GM21737 (cell line): Measurements from ENCODE around the gene TRAPPC10.
"Not testable (repeated sequence)": the region's sequence is repeated elsewhere in the genome, so short reads cannot be mapped to it uniquely, and the experiment has no call there.

ENCODE experiments used
- ATAC-seq: cut with Tn5 transposase; IDR thresholded peaks from one replicate; pipeline ENCODE4 v1.9.1; 2021; ENCODE audit warnings: mild to moderate bottlenecking, moderate library complexity; ENCODE audit not compliant: unreplicated experiment

Gene TRAPPC10

DNA sequence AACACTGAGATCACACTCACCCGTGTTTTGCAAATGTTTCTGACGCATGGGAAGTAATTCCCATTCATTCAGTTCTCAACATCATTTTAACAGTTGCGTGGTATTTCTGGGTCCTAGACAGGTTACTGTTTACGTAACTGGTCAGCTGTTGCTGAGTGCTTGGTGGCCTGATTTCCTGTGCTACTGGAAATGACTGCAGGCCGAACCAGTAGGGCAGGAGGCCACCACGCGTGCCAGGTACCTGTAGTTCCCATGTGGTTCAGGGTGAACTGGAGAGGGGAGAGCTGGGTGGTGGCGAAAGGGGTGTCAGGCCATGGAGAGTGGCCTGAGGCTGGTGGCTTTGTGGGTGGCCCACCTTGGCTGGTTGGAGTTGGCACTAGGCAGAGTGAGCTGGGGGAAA lies 122.6 kb downstream of the TRAPPC10 start:
- ATAC-seq = not testable (repeated sequence)

DNA sequence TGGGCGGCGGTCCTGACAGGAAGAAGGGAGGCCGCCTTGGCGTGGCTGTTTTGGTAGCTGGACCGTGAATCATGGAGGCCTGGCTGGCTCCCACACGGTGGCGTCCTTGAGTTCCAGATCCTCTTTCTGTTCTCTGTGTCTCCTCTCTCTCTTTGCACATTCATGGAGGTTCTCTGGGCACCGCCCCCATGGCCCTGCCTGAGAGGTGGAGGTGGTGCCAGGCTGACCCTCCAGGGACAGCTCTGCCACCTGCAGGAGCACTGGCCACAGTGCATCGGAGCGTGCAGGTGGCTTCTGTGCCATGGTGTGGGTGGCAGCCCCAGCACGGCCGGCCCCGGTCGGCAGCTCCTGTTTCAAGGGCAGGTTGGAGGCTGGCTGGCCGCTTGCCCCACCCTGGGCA lies 125.9 kb downstream of the TRAPPC10 start:
- ATAC-seq = not testable (repeated sequence)

DNA sequence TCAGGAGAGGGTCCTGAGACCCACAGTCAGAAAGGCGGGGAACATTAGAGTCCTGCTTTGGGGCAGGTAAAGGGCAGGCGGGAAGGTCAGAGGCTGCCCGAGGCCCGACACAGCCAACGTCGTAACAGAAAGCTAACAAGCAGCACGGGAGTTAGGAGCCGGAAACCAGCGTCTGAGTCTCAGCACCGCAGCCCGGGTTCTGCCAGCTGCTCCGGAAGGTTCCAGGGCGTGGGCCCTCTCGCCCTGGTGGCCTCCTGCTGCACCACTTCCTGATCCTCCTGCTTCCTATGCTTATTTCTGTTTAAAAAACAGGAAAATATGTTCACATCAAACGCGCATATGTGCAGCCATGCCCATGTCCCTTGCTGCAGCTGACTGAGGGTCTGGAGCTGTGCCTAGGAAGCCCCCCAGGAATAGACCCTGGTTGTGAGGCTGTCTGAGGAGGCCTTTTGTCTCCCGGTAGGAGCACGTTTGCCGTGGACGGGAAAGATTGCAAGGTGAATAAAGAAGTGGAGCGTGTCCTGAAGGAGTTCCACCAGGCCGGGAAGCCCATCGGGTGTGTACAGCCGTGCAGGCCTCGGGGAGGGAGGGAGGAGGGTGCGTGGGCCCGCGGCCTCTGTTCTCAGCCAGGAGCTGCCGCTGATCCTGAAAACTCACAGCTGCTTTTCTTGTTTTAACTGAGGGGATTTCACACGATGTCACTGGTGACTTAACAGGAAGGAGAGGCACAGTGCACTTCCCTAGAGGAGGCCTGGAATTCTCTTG lies 127.9 kb downstream of the TRAPPC10 start:
- ATAC-seq = not testable (repeated sequence)

DNA sequence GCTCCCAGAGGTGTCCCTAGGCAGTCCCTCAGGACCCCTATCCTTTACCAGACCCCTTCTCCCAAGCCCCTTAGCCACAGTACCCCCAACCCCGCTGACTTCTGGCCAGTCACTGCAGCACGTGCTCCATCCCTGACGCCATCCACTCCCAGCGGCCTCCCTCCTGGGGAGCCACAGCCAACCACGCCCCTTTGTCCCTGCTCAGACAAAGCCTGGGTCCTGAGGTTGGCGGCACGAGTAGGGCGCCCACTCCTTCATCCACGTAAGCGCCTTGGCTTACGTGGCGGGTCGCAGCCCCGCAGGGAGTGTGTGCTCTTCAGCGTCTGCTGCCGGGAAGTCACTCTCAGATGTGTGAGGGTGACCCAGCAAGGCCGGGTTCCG lies 128.4 kb downstream of the TRAPPC10 start:
- not testable (repeated sequence) for ATAC-seq

DNA sequence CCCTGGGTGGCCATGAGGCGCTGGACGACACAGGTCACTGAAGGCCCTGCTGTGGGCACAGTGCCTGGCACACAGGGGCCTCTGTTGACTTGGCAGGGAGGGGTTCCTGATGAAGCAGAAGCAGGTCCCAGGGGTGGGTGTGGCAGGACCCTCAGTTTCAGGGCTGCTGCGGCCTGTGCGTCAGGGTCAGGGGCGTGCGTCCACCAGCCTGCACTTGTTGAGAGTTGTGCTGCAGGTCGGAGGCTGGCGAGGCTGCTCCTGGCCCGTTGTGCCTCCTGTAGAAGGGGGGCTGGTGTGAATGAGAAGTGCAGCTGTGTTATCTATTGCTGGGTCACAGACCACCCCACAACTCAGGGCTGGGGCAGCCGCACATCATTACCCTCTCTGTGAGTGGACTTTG lies 130.4 kb downstream of the TRAPPC10 start:
- ATAC-seq = not testable (repeated sequence)

DNA sequence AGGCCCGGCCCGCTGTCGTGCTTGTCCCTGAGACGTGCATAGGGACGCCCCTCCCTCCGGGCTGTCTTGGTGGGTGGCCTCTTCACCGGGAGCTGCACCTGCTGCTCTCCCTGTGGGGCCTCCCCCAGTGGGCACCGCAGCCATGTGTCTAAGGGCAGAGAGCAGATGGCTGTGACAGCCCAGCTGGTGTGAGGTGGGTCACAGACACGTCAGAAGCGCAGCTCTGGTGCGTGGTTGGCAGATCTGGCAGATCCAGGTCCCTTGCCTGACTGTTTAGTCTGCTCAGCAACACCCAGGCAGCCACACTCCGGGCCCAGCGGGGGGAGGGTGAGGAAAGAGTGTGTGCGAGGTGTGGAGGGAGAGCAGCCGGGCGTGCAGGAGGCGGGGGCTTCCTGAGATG lies 131.3 kb downstream of the TRAPPC10 start:
- ATAC-seq = peak; percentile 38

DNA sequence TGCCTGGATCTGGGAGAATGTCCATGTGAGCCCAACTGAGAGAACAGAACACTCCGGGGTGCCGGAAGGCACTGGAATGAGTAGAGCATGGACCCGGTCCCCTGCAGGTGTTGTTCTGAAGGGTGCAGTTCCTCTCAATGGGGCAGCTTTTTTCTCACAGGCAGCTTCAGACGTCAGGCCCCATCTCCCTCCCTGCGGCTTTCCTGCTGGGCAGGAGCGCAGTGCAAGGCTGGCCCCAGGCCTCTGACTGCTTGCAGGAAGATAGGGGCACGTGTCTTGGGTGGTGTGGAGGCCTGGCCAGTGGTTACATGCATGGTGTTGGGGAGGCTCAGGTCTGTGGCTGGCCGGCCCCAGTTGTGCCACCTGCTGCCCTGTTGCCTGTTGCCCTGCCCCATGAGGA lies 131.9 kb downstream of the TRAPPC10 start:
- peak; percentile 13 for ATAC-seq

DNA sequence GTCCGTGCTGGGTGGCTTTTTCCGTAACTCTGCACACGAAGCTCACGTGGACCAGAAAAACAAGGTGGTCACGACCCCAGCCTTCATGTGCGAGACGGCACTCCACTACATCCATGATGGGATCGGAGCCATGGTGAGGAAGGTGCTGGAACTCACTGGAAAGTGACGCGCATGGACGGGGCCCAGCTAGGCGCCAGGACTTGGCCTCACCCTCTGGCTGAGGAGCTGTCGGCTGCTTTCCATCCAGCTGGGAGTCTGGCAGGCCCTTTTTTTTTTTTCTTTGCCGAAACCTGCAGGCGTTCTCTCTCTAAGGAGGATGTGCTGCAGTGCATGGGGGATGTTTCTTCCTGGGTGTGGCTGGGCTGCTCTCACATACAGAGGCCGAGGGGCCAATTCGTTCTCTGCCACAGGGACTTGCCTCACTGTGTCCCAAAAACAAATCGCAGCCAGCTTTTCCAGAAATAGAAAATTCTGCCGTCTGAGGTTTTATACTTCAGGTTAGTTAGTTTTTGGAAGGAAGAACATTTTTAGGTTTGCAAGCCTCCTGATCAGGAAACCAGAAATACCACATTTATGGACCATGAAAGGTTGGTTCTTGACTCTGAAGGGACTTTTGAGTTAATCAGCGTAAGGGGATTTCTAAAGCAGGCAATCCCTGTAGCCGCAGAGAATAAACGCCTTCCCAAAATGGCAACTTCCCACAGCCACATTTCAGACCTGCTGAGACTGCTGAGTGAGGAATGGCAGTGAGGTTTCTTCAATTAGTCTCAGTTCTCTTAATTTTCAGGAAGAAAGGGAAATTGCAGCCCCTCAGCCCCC lies 132.9 kb downstream of the TRAPPC10 start:
- not testable (repeated sequence) for ATAC-seq

DNA sequence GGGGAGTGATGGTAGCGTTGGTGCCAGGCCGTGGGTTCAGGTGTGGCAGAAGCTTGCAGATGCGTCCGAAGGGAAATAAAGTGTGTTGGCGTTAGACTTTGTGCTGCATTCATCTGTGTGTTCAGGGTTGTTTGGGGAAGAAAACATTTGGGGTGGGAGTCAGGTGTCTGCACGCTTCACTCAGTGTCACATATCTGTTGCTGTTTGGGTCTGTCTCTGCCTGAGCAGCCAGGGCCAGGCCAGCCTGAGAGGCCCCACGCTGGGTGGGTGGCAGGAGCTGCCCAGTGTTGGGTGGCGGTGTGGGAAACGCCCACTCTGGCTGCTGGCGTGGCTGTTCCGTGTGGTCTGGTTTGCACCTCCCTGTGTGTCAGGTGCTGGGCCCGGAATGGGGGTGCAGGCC lies 133.5 kb downstream of the TRAPPC10 start:
- ATAC-seq = not testable (repeated sequence)

DNA sequence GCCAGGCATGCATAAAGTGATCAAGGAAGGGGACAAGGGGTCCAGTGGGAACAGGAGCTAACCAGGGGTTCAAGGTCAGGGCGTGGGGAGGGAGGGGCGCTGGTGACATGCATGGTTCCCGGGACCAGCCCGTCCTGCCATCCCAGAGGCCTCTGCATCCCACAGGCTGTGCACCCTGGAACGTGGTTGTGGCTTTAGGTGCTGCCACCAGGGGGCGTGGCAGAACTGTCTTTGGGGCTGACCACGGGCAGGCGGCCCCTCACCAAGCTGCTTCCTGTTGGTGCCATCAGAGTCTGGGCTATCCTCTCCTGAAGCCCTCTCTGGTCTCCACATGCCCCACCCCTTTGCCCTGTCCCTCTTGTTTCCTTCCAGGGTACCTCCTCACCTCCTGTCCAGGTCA lies 135.0 kb downstream of the TRAPPC10 start:
- not testable (repeated sequence) for ATAC-seq

DNA sequence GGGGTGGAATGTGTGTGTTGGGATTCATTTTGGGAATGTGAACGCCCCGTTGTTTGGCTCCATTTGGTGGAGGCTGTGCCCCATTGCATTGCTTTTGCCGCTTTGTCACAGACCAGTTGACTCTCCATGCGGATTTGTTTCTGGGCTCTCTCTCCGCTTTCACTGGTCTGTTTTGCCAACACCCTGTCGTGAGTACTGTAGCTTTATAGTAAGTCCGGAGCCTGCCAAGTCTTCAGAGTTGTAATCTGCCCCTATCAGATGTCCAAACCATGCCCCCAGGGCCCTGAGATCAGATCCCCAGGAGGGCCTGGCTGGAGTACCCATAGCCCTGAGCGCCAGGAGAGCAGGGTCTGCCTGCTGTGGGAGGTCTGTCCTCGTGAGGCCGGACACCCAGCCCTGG lies 138.1 kb downstream of the TRAPPC10 start:
- not testable (repeated sequence) for ATAC-seq

DNA sequence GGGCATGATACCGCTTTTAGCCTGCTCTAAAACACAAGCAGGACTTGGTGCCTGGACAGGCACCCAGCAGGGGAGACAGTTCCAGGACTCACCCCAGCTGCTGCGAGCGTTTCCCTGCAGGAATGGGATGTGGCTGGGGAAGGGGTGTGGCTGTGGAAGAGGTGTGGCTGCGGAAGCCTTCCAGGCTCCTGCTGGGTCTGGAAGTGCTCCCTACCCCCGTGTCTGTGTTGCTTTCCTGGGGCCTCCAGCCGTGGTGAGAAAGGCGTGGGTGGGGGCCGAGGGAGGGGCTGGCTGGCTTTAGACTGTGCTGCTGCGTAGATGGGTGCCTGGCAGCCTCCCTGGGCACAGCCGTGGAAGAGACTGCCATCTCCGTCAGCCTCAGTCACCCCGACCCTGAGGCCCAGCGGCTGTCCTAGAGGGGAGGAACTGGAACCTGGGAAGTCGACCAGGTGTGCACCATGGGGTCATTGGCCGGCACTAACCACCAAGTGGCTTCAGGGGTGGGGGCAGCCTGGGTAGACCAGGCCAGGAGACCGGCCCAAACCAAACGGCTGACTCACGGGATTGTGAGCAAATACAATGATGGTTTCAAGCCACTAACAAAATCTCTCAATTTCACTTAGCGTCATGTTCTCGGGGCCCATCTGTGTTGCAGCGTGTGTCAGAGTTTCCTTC lies 141.2 kb downstream of the TRAPPC10 start:
- ATAC-seq = not testable (repeated sequence)

DNA sequence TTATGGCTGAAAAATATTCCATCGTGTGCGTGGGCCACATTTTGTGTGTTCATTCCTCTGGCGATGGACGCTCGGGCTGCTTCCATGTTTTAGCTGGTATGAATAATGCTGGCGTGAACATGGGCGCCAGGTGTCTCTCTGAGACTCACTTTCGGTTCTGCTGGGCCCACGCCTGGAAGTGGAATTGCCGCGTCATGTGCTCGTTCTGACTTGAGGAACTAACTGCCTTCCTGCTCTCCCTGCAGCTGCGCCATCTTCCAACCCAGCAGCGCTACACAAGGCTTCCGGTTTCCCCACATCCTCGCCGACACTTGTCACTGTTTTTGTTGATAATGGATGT lies 141.8 kb downstream of the TRAPPC10 start:
- not testable (repeated sequence) for ATAC-seq

DNA sequence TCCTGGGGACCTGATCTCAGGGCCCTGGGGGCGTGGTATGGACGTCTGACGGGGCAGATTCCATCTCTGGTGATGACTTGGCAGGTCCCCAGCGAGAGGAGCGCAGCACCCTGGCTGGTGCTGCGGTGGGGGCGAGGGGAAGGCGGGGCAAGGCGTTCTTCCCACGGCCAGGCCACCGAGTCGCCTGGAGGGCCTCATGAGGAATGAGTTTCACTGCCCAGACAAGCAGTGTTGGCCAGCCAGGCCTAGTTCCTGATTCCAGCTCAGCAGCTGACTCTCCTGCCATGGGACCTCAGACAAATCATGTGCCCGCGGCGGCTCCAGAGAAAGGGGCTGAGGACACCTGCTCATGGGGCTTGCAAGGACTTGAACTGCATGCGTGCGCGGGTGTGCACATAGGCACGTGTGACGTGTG lies 142.7 kb downstream of the TRAPPC10 start:
- ATAC-seq = peak; percentile 24

DNA sequence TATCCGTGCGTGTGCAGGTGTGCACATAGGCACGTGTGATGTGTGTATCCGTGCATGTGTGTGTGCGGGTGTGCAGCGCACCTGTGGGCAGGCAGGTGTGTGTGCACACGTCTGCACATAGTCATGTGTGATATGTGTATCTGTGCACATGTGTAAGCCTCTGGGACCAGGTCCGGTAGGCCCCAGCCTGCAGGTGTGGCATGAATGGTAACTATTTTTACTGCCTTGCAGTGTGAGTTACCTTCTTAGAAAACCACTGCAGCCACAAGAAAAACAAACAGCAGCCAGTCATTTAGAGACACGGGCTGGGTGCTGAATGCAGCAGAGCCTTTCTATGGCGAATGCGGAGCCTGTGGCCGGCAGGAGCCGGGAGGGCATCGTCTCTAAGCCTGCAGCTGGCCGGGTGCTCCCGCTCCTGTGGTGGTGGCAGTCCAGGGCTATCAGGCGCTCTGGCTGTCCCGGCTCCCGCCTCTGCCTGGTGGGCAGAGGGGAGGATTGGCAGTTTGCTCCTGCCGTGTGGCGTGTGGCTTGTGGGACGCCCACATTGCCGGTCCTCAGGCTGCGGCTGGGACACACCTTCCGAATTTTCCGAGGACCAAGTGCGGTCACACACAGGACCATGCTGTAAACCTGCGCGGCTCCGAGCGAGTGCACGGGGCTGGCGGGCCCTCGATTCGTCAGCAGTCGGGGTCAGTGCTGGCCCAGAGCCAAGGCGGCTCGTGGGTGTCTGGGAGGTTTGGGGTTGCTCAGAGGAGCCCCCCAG lies 143.3 kb downstream of the TRAPPC10 start:
- ATAC-seq = peak; percentile 23

DNA sequence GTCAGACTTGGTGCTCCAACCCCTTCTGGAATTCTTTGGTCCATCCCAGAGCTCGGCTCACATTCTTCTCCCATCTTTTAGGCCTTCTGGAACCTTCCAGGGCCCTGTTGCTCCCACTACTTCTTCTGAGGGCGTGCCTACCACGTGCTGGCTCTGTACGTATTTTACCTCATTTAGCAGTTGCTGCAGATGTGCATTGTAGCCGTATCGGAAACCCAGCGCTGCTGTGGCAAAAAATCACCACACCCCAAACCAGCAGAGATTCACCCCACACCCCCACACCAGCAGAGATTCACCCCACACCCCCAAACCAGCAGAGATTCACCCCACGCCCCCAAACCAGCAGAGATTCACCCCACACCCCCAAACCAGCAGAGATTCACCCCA lies 143.9 kb downstream of the TRAPPC10 start:
- ATAC-seq = not testable (repeated sequence)
